Suprapubic skin (tissue), 3 donors: ENCODE results near the gene GFPT2.

Experiments used
- CTCF ChIP-seq, 2 donors: fragments of 200-600 bp in 1 of 2; fragments of 450-650 bp in 1 of 2; sonication (generic) in 1 of 2; IDR thresholded peaks; one replicate each; pipeline ENCODE4 v1.5.1; 2016 to 2019; ENCODE audit warnings: antibody characterized with exemption in 2 of 2, mild to moderate bottlenecking in 1 of 2, moderate library complexity in 1 of 2
- EP300 ChIP-seq: sonication (generic); formaldehyde crosslinking; IDR thresholded peaks from one replicate; pipeline ENCODE4 v1.6.1; 2017; ENCODE audit warnings: antibody characterized with exemption

- no peak for TF ChIP-seq CTCF (IDR thresholded peaks at IDR 0.05)
- TF ChIP-seq EP300 = no peak
These were observed 8.5 kb downstream of the GFPT2 start for GRCh38 chr5:180344696-180344999.
